Lower leg skin (tissue), 4 donors: ENCODE measurements around the gene C11orf86. TPM values are rescaled to one million over a fixed set of nuclear protein-coding genes. Genes with fewer than 3 reads are reported as not detected.
"Not testable (repeated sequence)": the region's sequence is repeated elsewhere in the genome, so short reads cannot be mapped to it uniquely, and the experiment has no call there.

Experiments
- DNase-seq, 2 donors: peaks; one replicate each; pipeline ENCODE4 v3.0.0-alpha.2; 2019; ENCODE audit warnings: low spot score in 2 of 2
- H3K4me3 ChIP-seq: fragments of 200-600 bp; sonication (generic); 2 replicates; pipeline ENCODE4 v1.5.1; 2017; ENCODE audit warnings: mild to moderate bottlenecking, low read depth; ENCODE audit not compliant: poor library complexity, severe bottlenecking
- POLR2A ChIP-seq, 2 donors: fragments of 450-650 bp; IDR thresholded peaks; one replicate each; pipeline ENCODE4 v1.6.1; 2016 to 2017; ENCODE audit warnings: antibody characterized with exemption in 2 of 2, mild to moderate bottlenecking in 1 of 2, moderate library complexity in 1 of 2
- WGBS, 2 donors: methylation state at CpG; one replicate each; pipeline ENCODE4 v1.1.5; 2018; 5-methylcytosine and 5-hydroxymethylcytosine counted together
- intact Hi-C: fragments of 100-400 bp; cut with DNase I; formaldehyde crosslinking; loops from one replicate; pipeline ENCODE4 v1.15.0; 2023; ENCODE audit warnings: low total_unique reads
- total RNA-seq, 4 donors: library from RNA; depleted of rRNA; stranded (reverse); fragments of >200 nt; gene quantifications; one replicate each; pipeline ENCODE4 v1.1.0, GENCODE V29; 2016
- TF ChIP-seq, protein P1 (sequence below), 3 donors: fragments of 450-650 bp; IDR thresholded peaks; one replicate each; pipeline ENCODE4 v1.5.1; 2016; ENCODE audit warnings: antibody characterized with exemption in 3 of 3, mild to moderate bottlenecking in 3 of 3, moderate library complexity in 2 of 3

The C11orf86 gene
- total RNA-seq, 4 donors from 2014 or later, result not detected

DNA sequence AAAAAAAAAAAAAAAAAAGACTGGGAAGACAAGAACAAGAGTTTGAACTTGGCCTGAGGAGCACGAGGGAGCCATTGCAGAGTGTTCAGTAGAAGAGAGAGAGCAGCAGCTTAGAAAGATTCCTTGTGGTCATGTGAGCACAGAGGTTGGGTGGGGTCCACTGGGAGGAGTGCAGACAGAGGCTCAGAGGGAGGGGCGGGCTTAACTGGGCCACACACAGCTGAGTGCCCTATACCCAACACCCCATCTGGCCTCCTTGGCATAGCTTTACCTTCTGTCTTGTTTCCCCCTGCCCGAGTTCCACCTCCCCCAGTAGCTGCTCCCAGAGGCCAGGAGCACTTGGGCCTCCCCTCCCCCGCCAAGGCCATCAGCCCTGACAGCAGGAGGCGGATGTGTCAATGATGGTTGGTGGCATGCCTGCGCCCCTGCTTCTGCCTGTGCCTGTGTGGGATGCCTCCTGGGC is 12.1 kb downstream of the C11orf86 start:
- intact Hi-C loops, result no loop called here
- WGBS, 2 donors, result 75 to 78% methylated on average over 6 of the region's 6 CpGs
- H3K4me3 ChIP-seq, result no peak overlapping the region
- no peak for DNase-seq
- TF ChIP-seq POLR2A (IDR thresholded peaks at IDR 0.05), result no peak
- TF ChIP-seq, protein P1, sequence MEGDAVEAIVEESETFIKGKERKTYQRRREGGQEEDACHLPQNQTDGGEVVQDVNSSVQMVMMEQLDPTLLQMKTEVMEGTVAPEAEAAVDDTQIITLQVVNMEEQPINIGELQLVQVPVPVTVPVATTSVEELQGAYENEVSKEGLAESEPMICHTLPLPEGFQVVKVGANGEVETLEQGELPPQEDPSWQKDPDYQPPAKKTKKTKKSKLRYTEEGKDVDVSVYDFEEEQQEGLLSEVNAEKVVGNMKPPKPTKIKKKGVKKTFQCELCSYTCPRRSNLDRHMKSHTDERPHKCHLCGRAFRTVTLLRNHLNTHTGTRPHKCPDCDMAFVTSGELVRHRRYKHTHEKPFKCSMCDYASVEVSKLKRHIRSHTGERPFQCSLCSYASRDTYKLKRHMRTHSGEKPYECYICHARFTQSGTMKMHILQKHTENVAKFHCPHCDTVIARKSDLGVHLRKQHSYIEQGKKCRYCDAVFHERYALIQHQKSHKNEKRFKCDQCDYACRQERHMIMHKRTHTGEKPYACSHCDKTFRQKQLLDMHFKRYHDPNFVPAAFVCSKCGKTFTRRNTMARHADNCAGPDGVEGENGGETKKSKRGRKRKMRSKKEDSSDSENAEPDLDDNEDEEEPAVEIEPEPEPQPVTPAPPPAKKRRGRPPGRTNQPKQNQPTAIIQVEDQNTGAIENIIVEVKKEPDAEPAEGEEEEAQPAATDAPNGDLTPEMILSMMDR (IDR thresholded peaks at IDR 0.05), result no peak

DNA sequence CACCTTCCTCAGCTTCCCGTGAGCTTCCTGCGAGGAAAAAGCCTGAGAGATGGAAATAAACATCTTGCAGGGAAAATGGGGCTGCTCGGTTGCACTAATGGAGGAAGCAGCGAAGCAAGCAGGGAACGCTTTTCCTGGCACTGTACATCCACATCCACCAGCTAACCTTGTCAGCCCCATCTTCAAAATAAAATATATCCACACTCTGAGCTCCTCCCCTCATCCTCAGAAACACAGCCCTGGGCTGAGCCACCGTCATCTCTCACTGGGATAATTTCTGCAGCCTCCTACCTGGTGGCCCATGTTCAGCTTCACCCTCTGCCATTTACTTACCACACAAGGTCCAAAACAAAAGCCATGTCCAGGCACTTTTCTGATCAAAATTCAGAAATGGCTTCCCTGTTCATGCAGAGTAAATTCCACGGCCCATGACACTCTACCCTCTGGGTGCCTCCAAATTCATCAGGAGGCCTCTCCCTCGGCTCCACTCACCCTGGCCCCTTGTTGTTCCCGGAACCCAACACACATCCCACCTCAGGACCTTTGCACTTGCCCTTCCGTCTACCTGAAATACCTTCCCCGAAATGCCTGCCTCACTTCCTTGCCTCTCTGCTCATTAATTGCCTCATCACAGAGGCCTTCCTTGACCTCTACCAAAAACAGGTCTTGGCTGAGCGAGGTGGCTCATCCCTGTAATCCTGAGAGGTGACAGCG is 13.0 kb downstream of the C11orf86 start:
- intact Hi-C loops, result no loop called here
- WGBS, 2 donors, result 86 to 91% methylated on average over 13 of the region's 13 CpGs
- DNase-seq, result no peak
- TF ChIP-seq POLR2A (IDR thresholded peaks at IDR 0.05), result no peak
- TF ChIP-seq, protein P1 (IDR thresholded peaks at IDR 0.05), result no peak
- no peak overlapping the region for H3K4me3 ChIP-seq

DNA sequence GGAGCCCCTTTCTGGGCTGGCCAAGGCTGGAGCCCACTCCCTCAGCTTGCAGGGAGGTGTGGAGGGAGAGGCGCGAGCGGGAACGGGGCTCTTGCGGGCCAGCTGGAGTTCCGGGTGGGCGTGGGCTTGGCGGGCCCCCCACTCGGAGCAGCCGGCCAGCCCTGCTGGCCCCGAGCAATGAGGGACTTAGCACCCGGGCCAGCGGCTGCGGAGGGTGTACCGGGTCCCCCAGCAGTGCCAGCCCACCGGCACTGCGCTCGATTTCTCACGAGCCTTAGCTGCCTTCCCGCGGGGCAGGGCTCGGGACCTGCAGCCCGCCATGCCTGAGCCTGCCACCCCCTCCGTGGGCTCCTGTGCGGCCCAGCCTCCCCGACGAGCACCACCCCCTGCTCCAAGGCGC is 13.6 kb downstream of the C11orf86 start:
- H3K4me3 ChIP-seq, DNase-seq, intact Hi-C loops: not testable (repeated sequence)
- 91 to 98% methylated on average over 11 to 14 of the region's 28 CpGs for WGBS, 2 donors

DNA sequence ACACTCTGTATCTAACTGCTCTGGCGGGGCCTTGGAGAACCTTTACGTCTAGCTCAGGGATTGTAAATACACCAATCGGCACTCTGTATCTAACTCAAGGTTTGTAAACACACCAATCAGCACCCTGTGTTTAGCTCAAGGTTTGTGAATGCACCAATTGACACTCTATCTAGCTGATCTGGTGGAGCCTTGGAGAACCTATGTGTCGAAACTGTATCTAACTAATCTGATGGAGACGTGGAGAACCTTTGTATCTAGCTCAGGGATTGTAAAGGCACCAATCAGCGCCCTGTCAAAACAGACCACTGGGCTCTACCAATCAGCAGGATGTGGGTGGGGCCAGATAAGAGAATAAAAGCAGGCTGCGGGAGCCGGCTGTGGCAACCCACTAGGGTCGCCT is 14.3 kb downstream of the C11orf86 start:
- WGBS, 2 donors, result 88 to 92% methylated on average over 9 of the region's 9 CpGs
- DNase-seq, H3K4me3 ChIP-seq, intact Hi-C loops: not testable (repeated sequence)

DNA sequence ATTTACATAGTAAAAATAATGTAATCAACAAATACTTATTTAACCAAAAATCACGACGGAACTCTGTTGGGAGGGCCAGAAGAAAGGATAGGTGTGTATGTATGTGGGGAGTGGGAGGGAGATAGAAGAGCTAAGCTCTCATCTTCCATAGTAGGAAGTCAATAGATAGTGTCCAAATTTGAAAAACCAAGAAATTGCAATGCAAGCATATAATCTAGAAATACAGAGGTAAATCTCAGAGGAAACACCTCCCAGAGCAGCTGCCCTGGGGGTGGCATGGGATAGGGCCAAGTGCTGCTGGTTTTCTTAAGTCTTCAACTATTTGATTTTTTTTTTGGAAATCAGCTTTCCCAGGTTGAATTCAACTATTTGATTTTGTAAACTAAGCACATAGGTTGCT is 16.9 kb downstream of the C11orf86 start:
- H3K4me3 ChIP-seq, result no peak overlapping the region
- intact Hi-C loops, result no loop called here
- no peak for TF ChIP-seq POLR2A (IDR thresholded peaks at IDR 0.05)
- TF ChIP-seq, protein P1 (IDR thresholded peaks at IDR 0.05), result no peak
- WGBS, 2 donors, result 68 to 75% methylated on average over 2 of the region's 2 CpGs
- no peak for DNase-seq

DNA sequence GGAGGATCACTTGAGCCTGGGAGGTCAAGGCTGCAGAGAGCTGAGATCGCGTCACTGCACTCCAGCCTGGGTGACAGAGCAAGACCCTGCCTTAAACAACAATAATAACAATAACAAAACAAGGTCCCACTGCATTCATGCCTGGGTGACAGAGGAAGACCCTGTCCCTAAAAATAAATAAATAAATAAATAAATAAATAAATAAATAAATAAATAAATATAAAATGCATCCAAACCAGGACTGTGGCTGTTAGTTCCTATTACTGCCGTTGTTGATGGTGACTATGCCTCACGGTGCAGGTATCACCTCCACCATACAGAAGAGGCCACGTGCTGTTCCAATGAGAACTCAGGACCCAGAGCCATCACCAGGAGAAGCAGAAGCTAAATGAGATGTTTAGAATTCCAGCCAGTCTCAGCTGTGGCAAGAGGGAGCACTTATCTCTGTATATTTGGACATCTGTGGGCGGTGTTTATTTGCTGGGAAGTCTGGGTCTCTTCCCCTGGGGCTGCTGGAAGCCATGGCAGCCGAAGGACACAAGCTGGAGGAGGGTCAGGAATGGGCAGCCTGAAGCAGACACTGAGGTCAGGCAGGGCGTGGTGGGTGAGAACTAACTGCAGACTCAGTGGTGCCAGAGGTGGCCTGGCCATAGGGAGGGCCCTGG is 21.6 kb downstream of the C11orf86 start:
- 81% methylated on average over 8 of the region's 8 CpGs for WGBS, 2 donors
- intact Hi-C loops, result no loop called here

More for the DNA sequence above, 21.6 kb downstream of the C11orf86 start:
- TF ChIP-seq POLR2A (IDR thresholded peaks at IDR 0.05), result no peak
- TF ChIP-seq, protein P1 (IDR thresholded peaks at IDR 0.05), result no peak
- no peak for DNase-seq
- H3K4me3 ChIP-seq, result no peak overlapping the region
